ENCODE measurements around the gene LONP2.

The LONP2 gene

DNA sequence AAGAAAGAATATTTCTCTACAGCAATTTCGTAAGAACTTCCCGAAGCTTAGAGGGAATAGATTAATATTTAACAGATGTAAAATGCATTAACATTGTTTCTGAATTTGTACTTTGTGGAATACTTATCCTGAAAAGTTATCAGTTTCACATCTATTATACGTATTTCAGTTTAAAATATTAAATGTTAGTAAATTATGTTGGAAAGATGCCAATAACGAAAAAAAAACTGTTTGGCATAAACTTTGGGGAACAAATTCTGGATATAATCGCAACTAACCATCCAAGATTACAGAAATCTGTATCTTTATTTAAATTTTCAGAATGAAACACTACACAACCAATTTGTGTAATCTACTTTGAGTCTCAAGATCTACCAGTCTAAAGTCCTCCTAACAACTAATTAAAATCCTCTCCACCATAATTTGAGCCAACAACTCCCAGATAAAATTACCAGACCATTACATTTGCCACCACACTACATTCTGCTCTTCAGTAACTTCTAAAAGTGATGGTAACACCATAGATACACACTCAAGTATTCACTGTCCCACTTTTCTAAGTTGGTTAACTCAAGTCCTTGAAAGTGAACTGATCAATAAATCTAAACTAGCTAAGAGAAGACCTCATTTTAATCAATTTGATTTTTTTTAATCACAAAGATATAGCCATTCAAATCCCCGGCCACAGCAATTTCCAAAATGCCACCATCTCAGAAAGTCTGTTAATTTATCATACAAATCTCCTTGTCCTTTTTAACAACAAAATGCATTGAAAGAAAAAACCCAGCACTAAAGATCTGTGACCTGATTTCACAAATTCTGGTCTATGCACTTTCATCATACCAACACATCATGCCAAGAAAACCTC lies 139.1 kb downstream of the LONP2 start:
- no peak for TF ChIP-seq ZFX (IDR thresholded peaks at IDR 0.05)
- TF ChIP-seq, protein P1, sequence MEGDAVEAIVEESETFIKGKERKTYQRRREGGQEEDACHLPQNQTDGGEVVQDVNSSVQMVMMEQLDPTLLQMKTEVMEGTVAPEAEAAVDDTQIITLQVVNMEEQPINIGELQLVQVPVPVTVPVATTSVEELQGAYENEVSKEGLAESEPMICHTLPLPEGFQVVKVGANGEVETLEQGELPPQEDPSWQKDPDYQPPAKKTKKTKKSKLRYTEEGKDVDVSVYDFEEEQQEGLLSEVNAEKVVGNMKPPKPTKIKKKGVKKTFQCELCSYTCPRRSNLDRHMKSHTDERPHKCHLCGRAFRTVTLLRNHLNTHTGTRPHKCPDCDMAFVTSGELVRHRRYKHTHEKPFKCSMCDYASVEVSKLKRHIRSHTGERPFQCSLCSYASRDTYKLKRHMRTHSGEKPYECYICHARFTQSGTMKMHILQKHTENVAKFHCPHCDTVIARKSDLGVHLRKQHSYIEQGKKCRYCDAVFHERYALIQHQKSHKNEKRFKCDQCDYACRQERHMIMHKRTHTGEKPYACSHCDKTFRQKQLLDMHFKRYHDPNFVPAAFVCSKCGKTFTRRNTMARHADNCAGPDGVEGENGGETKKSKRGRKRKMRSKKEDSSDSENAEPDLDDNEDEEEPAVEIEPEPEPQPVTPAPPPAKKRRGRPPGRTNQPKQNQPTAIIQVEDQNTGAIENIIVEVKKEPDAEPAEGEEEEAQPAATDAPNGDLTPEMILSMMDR (conservative IDR thresholded peaks at IDR 0.05): no peak
- peak overlapping the region; percentile 98; the same call in 1 of the 2 replicates for H3K27ac ChIP-seq

DNA sequence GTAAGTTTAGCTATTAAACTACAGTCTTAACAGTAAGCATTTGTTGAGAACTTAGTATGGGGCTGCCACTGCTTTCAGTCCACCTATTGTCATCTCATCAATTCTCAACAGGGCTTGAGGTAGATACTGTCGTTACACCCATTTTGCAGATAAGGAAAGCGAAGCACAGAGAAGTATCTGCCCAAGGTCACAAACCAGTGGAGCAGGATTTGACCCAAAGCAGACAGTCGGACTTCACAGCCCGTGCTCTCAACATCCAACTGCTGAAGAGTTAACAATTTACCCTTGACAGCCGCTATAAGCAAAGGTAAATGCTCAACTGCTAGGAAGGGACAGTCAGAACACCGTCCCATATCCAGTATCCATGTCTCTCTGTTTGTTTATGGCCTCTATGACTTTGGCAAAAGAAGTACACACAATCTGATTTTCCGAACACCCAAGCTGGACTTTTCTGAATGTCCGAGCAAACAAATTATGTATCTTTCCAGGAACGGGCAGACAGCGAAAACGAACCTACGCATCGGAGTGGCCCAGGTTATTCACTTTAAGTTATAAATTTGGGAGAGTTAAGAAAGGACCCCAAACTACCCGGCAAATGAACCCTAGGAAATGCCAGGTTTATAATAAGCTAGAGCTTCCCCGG lies 139.9 kb downstream of the LONP2 start:
- TF ChIP-seq, protein P1 (conservative IDR thresholded peaks at IDR 0.05): no peak
- TF ChIP-seq ZFX (IDR thresholded peaks at IDR 0.05): no peak
- H3K27ac ChIP-seq: peak overlapping the region; percentile 98

DNA sequence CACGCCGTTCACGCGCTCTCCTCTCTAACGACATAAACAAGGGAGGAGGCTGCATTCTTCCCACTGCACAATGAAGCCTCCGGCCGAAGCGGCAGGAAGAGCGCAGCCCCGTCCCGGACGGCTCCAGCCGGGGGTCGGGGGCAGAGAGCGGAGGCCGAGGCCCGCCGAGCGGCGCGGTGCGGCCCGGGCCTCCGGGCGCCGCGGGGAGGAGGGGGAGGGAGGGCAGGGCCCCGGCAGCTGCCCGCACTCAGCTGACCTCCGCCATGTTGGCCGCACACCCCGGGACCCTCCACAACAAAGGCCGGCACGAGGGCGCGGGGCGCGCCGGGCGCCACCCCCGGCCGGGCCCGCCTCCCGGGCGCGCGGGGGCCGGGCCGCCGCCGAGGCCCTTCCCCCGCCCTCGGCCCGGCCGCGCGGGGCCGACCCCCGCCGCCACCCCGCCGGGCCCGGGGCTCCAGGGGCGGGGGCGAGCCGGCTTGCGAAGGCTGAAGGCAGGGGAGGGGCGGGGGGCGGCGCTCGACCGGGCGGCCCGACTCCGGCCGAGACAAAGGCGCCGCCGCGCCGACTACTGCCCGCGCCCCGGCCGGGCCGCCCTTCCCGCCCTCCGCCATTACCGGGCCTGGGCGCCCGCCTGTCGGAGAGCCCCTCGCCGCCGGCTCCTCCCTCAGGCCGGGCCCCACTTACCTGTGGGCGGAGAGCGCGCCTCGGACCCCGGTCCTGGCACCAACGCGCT lies 140.6 kb downstream of the LONP2 start:
- TF ChIP-seq ZFX (IDR thresholded peaks at IDR 0.05): peak; percentile 54; the same call in 1 of the 2 replicates
- TF ChIP-seq, protein P1 (conservative IDR thresholded peaks at IDR 0.05): no peak
- H3K27ac ChIP-seq: peak overlapping the region; percentile 98

DNA sequence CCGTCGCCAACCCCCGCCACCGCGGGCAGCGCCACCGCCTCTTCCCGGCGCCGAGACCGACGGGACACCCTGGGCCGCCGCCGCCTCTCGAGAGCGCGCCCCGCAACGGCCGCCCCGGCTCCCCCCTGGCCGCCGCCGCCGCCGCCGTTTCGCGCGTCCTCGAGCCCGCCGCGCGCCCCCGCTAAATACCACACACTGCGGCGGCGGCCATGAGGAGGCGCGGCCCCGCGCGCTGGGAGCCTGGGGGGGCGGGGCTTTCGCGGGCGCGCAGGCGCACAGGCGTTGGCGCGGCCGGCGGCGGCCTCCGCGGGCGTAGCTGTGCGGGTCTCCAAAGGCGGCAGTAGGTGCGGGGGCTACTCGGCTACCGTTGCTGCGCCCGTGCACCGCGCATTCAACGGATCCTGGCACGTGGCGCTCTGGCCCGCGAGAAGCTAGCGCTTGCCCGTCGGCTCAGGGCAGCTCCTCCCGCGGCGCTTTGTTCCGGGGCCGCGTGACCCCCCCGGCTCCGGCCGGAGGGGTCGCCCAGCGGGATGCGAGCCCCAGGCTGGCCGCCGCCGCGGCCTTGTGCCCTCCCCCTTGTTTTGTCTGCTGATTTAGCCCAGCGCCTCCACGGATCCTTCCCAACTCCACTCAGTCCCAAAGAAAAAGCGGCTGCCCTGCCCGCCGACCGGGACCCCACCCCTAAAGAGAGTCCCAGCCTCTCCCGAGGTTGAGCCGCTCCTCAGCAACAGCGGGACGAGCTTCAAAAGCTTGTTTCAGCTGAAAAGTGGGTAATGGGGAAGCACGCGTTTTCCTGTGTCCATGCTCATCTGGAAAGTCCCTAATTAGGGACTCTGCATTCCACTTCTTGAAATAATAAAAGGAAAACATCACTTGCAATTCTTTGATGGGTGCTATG lies 141.4 kb downstream of the LONP2 start, which contains the start of gene SIAH1:
SIAH1 (minus strand) TSS at position 161 of the 898 bp plus-strand sequence. CDS start 22,985 bp downstream, outside the sequence.
- 0 out of 2 replicates have a peak, but pooled peaks have one; percentile 18 for TF ChIP-seq ZFX (IDR thresholded peaks at IDR 0.05)
- TF ChIP-seq, protein P1 (conservative IDR thresholded peaks at IDR 0.05): no peak
- peak within 1 kb of the TSS; percentile 98 for H3K27ac ChIP-seq

DNA sequence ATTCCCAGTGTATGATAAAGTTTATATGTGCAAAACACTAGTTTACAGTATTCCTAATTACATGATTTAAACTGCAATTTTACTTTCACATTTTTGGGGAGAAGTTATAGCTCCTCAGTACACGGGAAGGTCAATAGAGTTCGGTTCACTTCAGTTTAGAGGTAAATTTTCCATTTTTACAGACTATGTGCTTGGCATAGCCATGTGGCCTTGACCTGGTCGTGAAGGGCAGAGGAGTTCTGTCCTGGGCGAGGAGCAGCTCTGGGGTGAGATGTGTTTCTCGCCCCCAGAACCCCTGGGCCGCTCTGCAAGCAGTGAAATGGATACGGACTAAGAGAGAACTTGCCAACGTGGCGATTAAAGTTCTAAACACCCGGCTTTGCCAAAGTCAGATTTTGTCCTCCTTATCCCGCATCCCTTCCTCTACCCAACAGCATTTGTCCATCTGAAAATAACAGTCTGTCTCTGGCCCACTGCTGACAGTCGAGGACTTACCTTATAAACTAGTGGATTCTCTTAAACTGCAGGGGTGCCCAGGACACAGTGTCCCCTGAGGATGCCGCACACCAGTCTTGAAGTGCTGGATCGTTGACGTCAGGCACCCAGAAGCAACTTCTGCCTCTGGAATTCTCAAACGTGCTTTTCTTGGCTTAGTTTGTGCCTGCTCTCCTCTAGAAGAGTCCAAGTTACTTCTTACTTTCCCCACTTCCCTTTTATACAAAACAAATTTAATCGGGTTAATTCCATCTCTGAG lies 142.6 kb downstream of the LONP2 start:
- H3K27ac ChIP-seq: no peak overlapping the region
- TF ChIP-seq ZFX (IDR thresholded peaks at IDR 0.05): no peak
- TF ChIP-seq, protein P1 (conservative IDR thresholded peaks at IDR 0.05): no peak

DNA sequence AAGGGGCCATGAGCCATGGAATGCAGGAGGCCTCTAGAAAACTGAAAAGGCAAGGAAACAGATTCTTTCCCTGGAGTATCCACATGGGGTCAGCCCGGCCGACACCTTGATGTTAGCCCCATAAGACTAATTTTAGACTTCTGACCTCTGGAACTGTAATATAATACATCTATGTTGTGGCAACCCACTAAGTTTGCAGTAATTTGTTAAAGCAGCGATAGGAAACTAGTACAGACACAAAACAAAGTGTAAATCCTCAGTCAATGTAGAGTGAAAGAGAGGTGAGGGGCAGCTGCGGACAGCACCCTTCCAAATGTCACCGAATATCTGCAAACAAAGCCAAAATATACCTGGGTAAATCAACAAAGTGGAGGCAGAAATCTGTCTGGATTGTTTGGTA lies 148.3 kb downstream of the LONP2 start:
- TF ChIP-seq ZFX (IDR thresholded peaks at IDR 0.05): no peak
- TF ChIP-seq, protein P1 (conservative IDR thresholded peaks at IDR 0.05): no peak
- H3K27ac ChIP-seq: no peak overlapping the region
